ENCODE data around the gene HNRNPA1. TPM values are rescaled to one million over a fixed set of nuclear protein-coding genes. Genes with fewer than 3 reads are reported as not detected.
A peak's percentile ranks its signal among the peaks of the same experiment; 100 is the strongest.

Gene HNRNPA1
- total and polyA plus RNA-seq, 7 donors, result 318 to 1,311 (median 594) TPM

DNA sequence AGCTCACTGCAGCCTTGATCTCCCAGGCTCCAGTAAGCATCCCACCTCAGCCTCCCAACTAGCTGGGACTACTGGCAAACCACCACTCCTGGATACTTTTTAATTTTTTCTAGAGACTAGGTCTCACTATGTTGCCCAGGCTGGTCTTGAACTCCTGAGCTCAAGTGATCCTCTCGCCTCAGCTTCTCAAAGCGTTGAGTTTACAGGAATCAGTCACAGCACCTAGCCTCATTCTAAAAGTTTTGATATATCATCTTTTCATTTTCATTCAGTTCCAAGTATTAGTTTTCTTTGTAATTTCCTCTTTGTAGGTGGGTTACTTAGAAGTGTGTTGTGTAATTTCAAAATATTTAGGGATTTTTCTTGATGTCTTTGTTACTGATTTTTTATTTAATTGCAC, 10.2 kb upstream of the HNRNPA1 start:
- Histone ChIP-seq H3K4me1 (no peaks in the 10 kb centered on the region), H3K27me3 (no peaks in the 10 kb centered on the region), H3K4me3 (no peak overlapping the region), H3K9me3 (no peaks in the 10 kb centered on the region), H3K27ac (no peak overlapping the region), H3K36me3 (peaks cover 0 to 13% (median 0%) of the 10 kb centered on the region in 4 donors)
- DNase-seq, result no peak
- WGBS, 2 donors, result 92% methylated on average over 2 of the region's 2 CpGs
- intact Hi-C loops (cut with DNase I), result no loop called here
- no peak for TF ChIP-seq POLR2AphosphoS5 (IDR thresholded peaks at IDR 0.05)
- TF ChIP-seq POLR2A (IDR thresholded peaks at IDR 0.05), result no peak

DNA sequence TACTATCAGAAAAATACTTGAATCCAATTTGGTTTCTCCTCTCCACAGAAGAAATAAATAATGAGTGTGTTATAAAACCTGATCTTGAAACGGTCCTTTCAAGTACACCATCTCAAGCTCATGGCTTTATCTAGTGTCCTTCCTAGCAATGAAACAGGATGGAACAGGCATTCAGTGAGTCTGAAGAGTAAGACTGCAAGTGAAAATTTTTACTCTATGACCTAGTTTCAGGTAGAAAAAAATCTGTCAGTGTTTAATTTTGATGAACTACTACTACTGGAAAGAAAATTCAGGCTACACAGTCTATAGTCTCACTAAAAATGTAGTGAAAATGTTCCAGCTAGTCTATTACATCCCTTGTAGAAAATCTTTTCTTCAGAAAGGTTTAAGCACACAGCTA, 8.3 kb upstream of the HNRNPA1 start:
- Histone ChIP-seq H3K4me3 (no peak overlapping the region), H3K4me1 (peaks cover 0 to 3% (median under 1%) of the 10 kb centered on the region in 4 donors), H3K9me3 (no peaks in the 10 kb centered on the region), H3K27ac (no peak overlapping the region), H3K36me3 (peaks cover 0 to 13% (median 0%) of the 10 kb centered on the region in 4 donors), H3K27me3 (no peaks in the 10 kb centered on the region)
- DNase-seq, result no peak
- 52 to 73% methylated on average over 1 of the region's 1 CpG for WGBS, 2 donors
- intact Hi-C loops (cut with DNase I), result no loop called here
- TF ChIP-seq POLR2A (IDR thresholded peaks at IDR 0.05) (no peak), EP300 (IDR thresholded peaks at IDR 0.05) (no peak), POLR2AphosphoS5 (IDR thresholded peaks at IDR 0.05) (no peak)
- TF ChIP-seq, protein P1, sequence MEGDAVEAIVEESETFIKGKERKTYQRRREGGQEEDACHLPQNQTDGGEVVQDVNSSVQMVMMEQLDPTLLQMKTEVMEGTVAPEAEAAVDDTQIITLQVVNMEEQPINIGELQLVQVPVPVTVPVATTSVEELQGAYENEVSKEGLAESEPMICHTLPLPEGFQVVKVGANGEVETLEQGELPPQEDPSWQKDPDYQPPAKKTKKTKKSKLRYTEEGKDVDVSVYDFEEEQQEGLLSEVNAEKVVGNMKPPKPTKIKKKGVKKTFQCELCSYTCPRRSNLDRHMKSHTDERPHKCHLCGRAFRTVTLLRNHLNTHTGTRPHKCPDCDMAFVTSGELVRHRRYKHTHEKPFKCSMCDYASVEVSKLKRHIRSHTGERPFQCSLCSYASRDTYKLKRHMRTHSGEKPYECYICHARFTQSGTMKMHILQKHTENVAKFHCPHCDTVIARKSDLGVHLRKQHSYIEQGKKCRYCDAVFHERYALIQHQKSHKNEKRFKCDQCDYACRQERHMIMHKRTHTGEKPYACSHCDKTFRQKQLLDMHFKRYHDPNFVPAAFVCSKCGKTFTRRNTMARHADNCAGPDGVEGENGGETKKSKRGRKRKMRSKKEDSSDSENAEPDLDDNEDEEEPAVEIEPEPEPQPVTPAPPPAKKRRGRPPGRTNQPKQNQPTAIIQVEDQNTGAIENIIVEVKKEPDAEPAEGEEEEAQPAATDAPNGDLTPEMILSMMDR (IDR thresholded peaks at IDR 0.05), result no peak

DNA sequence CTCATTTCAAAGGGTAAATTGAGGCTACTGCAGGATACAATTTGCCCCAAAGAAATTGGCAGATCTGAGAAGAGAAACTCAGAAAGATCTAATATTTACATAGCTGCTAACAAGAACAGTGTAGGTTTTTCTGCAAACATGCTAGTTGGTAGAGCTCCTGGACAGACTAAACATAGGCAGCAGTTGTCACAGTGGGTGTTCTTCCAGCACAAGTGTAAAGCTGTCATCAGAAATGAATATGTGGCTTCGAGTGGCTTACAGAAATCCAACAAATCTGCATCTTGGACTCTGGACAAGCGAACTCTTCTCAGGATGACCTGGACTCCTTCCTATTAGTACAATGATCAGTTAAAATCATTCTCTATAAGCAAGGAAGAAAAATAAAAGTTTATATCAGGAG, 6.5 kb upstream of the HNRNPA1 start:
- WGBS, 2 donors, result 80 to 94% methylated on average over 2 of the region's 2 CpGs
- intact Hi-C loops (cut with DNase I), result no loop called here
- peaks cover 0 to 20% (median 17%) of the 10 kb centered on the region in 4 donors for H3K4me1 ChIP-seq

DNA sequence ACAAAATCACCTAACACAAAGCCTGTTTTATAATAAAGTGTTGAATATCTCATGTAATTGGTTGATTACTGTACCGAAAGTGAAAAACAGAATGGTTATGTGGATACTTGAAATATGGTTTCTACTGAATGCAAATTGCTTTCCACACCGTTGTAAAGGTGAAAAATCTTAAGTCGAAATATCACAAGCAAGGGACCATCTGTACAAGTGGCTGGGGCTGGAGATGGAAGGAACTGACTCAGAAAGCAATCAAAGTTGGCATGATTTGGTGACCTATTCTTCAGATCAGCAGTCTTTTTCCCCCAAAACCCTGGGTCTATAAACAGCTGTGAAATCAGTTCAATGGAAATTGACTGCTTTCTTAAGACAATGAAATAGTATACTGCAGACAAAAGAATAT, 4.2 kb upstream of the HNRNPA1 start:
- no peaks in the 10 kb centered on the region for H3K27me3 ChIP-seq
- DNase-seq, result no peak
- peaks cover 0 to 13% (median 0%) of the 10 kb centered on the region in 4 donors for H3K36me3 ChIP-seq
- H3K4me1 ChIP-seq, result peaks cover 0 to 22% (median 21%) of the 10 kb centered on the region in 4 donors
- H3K9me3 ChIP-seq, result no peaks in the 10 kb centered on the region
- intact Hi-C loops (cut with DNase I), result no loop called here
- WGBS, 2 donors, result 87 to 88% methylated on average over 3 of the region's 3 CpGs
- no peak overlapping the region for H3K4me3 ChIP-seq
- no peak for TF ChIP-seq POLR2AphosphoS5 (IDR thresholded peaks at IDR 0.05)
- TF ChIP-seq EP300 (IDR thresholded peaks at IDR 0.05), result no peak
- TF ChIP-seq, protein P1 (IDR thresholded peaks at IDR 0.05), result no peak
- TF ChIP-seq POLR2A (IDR thresholded peaks at IDR 0.05), result no peak
- H3K27ac ChIP-seq, result no peak overlapping the region

More for the DNA sequence above, 6.5 kb upstream of the HNRNPA1 start:
- Histone ChIP-seq H3K4me3 (no peak overlapping the region), H3K9me3 (no peaks in the 10 kb centered on the region), H3K27ac (no peak overlapping the region), H3K27me3 (no peaks in the 10 kb centered on the region), H3K36me3 (peaks cover 0 to 13% (median 0%) of the 10 kb centered on the region in 4 donors)
- DNase-seq, result no peak
- TF ChIP-seq EP300 (IDR thresholded peaks at IDR 0.05), result no peak
- TF ChIP-seq POLR2AphosphoS5 (IDR thresholded peaks at IDR 0.05), result no peak
- TF ChIP-seq, protein P1 (IDR thresholded peaks at IDR 0.05), result no peak
- TF ChIP-seq POLR2A (IDR thresholded peaks at IDR 0.05), result no peak

DNA sequence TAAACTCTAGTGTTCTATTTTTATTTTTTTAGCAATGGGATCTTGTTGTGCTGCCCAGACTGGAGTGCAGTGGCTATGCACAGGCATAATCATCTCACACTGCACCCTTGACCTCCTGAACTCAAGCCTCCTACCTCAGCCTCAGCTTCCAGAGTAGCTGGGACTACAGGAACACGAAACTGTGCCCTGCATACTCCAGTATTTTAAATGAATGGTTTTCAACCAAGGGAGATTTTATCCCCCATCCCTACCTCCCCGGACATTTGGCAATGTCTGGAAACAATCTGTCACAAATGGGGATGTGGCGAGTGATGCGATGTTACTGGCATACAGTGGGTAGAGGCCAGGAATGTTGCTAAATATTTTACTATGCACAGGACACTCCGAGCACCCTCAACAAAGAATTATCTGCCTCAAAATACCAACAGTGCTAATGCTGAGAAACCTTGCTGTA, 2.7 kb upstream of the HNRNPA1 start:
- WGBS, 2 donors, result 47 to 48% methylated on average over 5 of the region's 5 CpGs
- Histone ChIP-seq H3K27me3 (no peaks in the 10 kb centered on the region), H3K4me3 (no peak overlapping the region), H3K9me3 (no peaks in the 10 kb centered on the region), H3K36me3 (peaks cover 7 to 25% (median 10%) of the 10 kb centered on the region in 4 donors), H3K27ac (peak overlapping the region; percentile 84 to 96 (median 94)), H3K4me1 (peaks cover 0 to 37% (median 36%) of the 10 kb centered on the region in 4 donors)
- TF ChIP-seq POLR2AphosphoS5 (IDR thresholded peaks at IDR 0.05) (no peak), POLR2A (IDR thresholded peaks at IDR 0.05) (no peak), EP300 (IDR thresholded peaks at IDR 0.05) (no peak)
- TF ChIP-seq, protein P1 (IDR thresholded peaks at IDR 0.05), result no peak
- DNase-seq, result no peak
- intact Hi-C loops (cut with DNase I), result no loop called here

All from sigmoid colon (tissue), 7 donors.